ENCODE data around the gene DNAJB14. TPM values are rescaled to one million over a fixed set of nuclear protein-coding genes. Genes with fewer than 3 reads are reported as not detected.
A peak's percentile ranks its signal among the peaks of the same experiment; 100 is the strongest.

Gene DNAJB14
- total RNA-seq, 1 donor from 2014 or later: 55.2 TPM

DNA sequence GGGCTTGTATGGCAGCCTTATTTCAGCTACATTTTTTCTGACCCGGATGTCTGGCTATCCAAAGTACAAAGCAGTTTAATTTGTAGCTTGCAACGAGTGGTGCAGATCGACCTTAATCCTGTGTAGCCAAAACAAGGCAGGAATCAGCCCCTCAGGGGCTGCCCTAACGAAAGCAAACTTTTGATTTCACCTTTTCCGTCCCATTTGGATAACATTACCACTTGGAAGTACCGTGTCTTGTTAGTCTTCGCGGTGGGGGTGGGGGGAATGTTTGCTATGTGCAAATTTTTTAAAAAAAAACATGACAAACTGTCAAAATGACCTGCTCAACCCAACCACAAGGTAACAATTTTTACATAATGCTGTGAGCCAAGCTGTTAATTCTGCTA lies 766 bp upstream of the DNAJB14 start:
- H3K27me3 Mint-ChIP-seq (ENCODE audit: unreplicated experiment): peaks cover 8% of the 10 kb centered on the region
- peak overlapping the region; percentile 91 for H3K4me3 Mint-ChIP-seq (ENCODE audit: unreplicated experiment)
- peak overlapping the region; percentile 81 for H3K27ac Mint-ChIP-seq (ENCODE audit: unreplicated experiment)
- H3K4me1 Mint-ChIP-seq (ENCODE audit: unreplicated experiment): peaks cover 31% of the 10 kb centered on the region
- H3K9me3 Mint-ChIP-seq (ENCODE audit: unreplicated experiment): no peaks in the 10 kb centered on the region
- no peak for TF ChIP-seq CTCF (IDR thresholded peaks at IDR 0.05; ENCODE audit: unreplicated experiment)
- peaks cover 3% of the 10 kb centered on the region for H3K36me3 Mint-ChIP-seq (ENCODE audit: low read depth, unreplicated experiment)
- DNase-seq (ENCODE audit: low spot score): no peak

DNA sequence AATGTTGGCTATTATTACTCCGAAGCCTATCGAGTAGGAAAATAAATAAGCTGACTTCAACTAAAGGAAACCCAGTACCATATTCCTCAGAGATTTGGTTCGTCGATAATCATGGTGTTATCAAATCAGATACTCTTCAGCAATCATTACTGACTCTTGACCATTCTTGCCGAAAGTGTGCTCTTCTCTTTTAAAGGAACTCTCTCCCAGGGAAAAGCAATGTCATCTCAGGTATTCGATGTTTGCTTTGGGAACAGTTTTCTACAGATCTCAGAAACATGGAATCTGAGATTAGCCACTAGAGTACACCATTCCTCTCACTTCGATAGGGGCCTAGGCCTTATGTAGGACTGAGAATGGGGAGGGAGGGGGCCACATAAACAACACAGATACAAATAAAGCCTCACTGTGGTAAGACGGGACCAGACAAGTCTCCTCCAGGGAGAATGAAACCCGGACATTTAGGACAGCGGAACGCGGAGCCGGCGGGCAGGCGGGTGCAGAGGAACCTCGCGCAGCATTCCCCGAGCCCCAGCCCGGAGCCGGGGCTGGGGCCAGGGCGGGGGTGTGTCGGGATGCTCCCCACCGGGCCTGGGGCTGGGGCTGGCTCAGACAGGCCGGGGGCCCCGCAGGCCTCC lies 581 bp downstream of the DNAJB14 start:
- no peak for DNase-seq (ENCODE audit: low spot score)
- no peak for TF ChIP-seq CTCF (IDR thresholded peaks at IDR 0.05; ENCODE audit: unreplicated experiment)
- Mint-ChIP-seq H3K9me3 (ENCODE audit: unreplicated experiment) (no peaks in the 10 kb centered on the region), H3K36me3 (ENCODE audit: low read depth, unreplicated experiment) (peaks cover 3% of the 10 kb centered on the region), H3K4me1 (ENCODE audit: unreplicated experiment) (peaks cover 31% of the 10 kb centered on the region), H3K27me3 (ENCODE audit: unreplicated experiment) (peaks cover 8% of the 10 kb centered on the region), H3K27ac (ENCODE audit: unreplicated experiment) (peak overlapping the region; percentile 99), H3K4me3 (ENCODE audit: unreplicated experiment) (peak overlapping the region; percentile 100)

DNA sequence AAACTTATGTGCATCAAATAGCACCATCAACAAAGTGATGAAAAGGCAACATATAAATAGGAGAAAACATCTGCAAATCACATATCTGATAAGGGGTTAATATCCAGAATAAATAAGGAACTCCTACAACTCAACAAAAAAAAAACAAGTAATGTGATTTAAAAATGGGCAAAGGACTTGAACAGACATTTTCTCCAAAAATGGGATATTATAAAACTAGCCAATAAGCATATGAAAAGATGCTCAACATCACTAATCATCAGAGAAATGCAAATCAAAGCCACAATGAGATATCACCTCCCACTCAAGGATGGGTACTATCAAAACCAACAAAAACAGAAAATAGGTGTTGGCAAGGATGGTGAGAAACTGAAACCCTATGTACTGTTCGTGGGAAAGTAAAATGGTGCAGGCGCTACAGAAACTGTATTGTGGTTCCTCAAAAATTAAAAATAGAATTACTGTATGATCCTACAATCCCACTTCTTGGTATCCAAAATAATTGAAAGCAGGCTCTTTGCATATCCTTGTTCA lies 2.4 kb downstream of the DNAJB14 start:
- peaks cover 6% of the 10 kb centered on the region for H3K36me3 Mint-ChIP-seq (ENCODE audit: low read depth, unreplicated experiment)
- H3K4me3 Mint-ChIP-seq (ENCODE audit: unreplicated experiment): peak overlapping the region; percentile 74
- no peak for TF ChIP-seq CTCF (IDR thresholded peaks at IDR 0.05; ENCODE audit: unreplicated experiment)
- no peak overlapping the region for H3K27ac Mint-ChIP-seq (ENCODE audit: unreplicated experiment)
- peaks cover 8% of the 10 kb centered on the region for H3K27me3 Mint-ChIP-seq (ENCODE audit: unreplicated experiment)
- peaks cover 31% of the 10 kb centered on the region for H3K4me1 Mint-ChIP-seq (ENCODE audit: unreplicated experiment)
- no peaks in the 10 kb centered on the region for H3K9me3 Mint-ChIP-seq (ENCODE audit: unreplicated experiment)
- no peak for DNase-seq (ENCODE audit: low spot score)

DNA sequence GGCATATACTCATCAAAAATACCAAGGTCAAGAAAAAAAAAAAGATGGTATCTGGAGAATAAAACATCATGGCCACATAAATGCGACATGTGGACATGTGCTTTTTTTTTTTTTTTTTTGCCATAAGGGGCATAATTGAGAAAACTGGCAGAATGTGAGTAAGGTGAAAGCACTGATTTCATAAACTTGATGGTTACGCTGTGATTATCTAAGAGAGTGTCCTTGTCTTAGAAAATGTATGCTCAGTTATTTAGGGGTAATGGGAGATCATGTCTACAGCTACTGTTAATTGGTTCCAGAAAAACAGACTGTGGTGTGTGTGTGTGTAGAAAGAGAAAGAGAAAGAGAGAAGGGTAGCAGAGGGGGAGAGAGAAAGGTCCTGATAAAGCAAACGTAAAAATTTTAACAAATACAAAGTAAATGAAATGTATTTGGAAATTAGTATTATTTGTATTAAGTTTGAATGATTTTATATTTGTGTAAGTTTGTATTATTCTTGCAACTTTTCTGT lies 8.1 kb downstream of the DNAJB14 start:
- H3K4me1 Mint-ChIP-seq (ENCODE audit: unreplicated experiment): no peaks in the 10 kb centered on the region
- H3K27ac Mint-ChIP-seq (ENCODE audit: unreplicated experiment): no peak overlapping the region
- no peak for DNase-seq (ENCODE audit: low spot score)
- peaks cover 27% of the 10 kb centered on the region for H3K36me3 Mint-ChIP-seq (ENCODE audit: low read depth, unreplicated experiment)
- H3K27me3 Mint-ChIP-seq (ENCODE audit: unreplicated experiment): no peaks in the 10 kb centered on the region
- no peaks in the 10 kb centered on the region for H3K9me3 Mint-ChIP-seq (ENCODE audit: unreplicated experiment)
- no peak overlapping the region for H3K4me3 Mint-ChIP-seq (ENCODE audit: unreplicated experiment)
- no peak for TF ChIP-seq CTCF (IDR thresholded peaks at IDR 0.05; ENCODE audit: unreplicated experiment)

DNA sequence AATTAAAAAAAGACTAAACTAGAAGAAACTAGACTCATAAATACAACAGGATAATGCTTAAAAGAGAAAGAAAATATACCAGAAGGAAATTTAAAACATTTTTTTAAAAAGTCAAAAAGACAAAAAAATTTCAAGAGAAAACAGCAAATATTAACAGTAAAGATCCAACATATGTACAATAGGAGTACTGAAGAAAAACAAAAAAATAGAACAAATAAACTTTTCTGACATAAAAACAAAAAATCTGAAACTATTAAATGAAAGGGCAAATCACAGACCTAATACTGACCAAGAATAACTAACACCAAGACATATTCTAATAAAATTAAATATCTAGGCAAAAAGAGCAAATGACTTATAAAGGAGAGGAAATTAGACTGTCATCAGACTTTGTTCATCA lies 11.5 kb downstream of the DNAJB14 start:
- Mint-ChIP-seq H3K36me3 (ENCODE audit: low read depth, unreplicated experiment) (peaks cover 27% of the 10 kb centered on the region), H3K4me1 (ENCODE audit: unreplicated experiment) (no peaks in the 10 kb centered on the region), H3K4me3 (ENCODE audit: unreplicated experiment) (peak overlapping the region; percentile 34), H3K27ac (ENCODE audit: unreplicated experiment) (no peak overlapping the region), H3K9me3 (ENCODE audit: unreplicated experiment) (no peaks in the 10 kb centered on the region), H3K27me3 (ENCODE audit: unreplicated experiment) (no peaks in the 10 kb centered on the region)
- no peak for TF ChIP-seq CTCF (IDR thresholded peaks at IDR 0.05; ENCODE audit: unreplicated experiment)
- no peak for DNase-seq (ENCODE audit: low spot score)

Measured in endothelial cell (in vitro differentiated cells).